Embryonic facial prominence (tissue), 1 donor: ENCODE measurements around the gene SF3B4.

ENCODE experiments used
- DNase-seq: peaks from one replicate; pipeline ENCODE4 v3.0.0-alpha.2; 2016; ENCODE audit errors: extremely low spot score

SF3B4 gene

DNA sequence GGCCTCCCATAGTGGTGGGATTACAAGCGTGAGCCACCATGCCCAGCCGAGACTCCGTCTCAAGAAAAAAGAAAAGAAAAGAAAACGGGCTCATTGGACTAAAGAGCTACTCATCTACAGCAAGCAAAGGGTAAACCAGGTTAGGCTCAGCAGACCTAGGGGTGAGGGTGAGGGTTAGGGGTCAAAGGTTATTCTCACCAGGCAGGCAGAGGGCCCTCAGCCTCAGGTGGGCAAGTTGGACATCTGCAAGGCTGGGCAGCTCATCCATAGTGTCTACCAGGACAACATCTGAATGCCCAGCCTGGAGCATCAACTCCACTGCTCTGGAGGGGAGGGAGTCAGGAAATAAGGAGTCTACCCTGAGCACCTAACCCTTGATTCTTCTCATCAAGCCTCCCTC, 5.6 kb upstream of the SF3B4 start:
- no peak for DNase-seq

DNA sequence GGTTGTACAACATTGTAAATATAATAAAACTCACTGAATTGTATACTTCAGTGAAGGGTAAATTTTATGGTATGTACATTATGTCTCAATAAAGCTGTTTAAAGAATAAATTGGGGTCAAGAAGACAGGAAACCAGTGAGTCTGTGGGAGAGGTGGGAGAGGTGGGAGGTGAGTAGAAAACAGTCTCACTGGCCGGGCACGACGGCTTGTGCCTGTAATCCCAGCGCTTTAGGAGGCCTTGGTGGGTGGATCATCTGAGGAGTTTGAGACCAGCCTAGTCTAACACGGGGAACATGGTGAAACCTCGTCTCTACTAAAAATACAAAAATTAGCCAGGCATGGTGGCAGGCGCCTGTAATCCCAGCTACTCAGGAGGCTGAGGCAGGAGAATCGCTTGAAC, 4.9 kb upstream of the SF3B4 start:
- DNase-seq = no peak

DNA sequence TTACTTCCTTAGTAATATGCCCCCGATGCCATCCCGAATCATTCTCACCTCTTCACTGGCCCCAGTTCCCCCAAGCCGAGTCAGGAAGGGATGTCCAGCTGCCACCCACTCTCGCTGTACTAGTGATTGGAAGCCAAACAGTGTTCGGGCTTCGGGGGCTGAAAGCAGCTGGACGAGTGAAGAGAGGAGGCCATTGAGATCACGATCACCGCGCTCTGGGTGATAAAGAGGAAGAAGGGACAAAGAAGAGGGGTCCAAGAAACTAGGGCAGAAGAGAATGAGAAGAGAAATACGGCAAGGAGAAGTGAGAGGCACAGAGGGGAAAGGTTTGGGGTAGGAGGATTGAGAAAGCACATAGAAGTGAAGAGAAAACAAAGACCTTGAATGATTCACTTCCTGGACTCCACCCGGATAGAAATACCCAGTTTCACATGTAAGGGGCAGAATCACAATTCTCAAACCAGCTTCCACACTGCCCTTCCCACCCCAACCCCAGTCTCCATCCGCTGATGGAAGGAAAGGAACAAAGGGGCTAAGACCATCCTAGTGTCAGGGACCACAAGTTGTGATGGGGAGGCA, 3.7 kb upstream of the SF3B4 start:
- no peak for DNase-seq

DNA sequence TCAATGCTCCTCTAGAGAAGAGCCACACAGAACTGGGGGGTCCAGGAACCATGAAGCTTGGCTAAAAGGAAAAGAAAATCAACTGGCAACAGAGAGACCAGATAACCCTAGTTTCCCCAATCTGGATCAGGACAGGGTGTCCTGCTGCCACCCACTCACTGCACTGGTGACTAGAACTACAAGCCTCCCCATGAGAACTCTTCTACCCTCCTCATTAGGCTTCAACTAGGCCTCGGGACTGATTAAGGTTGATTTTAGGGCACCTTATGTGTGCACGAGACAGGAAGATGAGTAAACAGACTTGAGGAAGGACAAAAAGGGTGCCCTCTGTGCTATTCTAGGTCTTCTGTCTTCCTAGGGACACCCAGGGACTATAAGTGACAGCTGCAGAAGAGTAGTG, 2.3 kb upstream of the SF3B4 start:
- DNase-seq = no peak

DNA sequence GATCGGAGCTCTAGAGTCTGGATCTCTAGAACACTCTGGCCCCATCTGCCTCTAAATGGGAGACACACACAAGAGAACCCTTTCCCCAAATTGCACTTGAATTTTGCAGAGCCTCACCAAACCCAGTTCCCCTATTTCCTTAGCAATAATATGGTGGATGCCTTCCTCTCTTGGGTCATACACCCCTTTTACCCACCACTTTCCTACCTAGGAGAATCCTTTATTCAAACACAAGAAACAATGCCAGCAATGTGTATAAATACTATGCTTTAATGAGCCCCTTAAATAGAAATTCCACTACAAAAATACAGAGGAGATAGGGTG, 760 bp upstream of the SF3B4 start:
- DNase-seq = no peak

DNA sequence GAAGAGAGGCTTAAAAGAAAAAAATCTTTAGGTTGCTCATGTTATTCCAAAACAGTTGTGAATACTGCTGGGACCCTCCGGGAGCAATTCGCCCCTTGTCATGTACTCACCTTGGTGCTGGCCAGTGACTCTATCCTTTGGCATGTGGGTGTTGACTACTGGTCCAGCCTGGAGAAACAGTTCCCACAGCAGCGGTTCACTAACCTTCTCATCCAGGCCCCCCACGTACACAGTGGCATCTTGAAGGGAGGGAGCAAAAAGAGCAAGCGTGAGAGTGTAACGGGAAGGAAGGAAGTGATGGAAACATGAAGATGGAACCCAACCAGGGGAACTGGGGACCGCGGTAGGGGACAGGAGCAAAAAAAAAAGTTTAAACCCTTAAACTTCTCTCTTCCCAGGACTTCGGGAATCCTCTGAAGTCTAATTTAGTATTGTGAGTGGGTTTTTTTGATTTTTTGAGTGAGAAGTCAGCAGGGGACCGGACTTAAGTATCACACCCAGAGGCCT, 494 bp downstream of the SF3B4 start:
- DNase-seq = no peak

DNA sequence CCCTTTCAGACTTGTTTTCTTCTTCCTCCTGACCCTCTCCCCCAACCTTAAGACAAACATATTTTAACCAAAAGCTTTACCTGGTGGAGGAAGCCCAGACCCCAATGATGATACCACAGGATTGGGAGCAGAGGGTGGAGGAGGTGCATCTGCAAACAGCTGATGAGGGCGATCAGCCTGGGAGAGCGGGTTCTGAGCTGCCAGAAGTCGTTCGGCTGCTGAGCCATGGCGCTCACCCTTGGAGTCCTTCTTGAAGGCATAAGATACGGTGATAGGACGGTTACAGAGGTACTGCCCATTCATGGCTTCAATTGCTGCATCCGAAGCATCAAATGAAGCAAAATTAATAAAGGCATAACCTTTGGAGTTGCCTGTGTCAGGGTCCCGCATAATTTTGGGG, 1.3 kb downstream of the SF3B4 start:
- no peak for DNase-seq

DNA sequence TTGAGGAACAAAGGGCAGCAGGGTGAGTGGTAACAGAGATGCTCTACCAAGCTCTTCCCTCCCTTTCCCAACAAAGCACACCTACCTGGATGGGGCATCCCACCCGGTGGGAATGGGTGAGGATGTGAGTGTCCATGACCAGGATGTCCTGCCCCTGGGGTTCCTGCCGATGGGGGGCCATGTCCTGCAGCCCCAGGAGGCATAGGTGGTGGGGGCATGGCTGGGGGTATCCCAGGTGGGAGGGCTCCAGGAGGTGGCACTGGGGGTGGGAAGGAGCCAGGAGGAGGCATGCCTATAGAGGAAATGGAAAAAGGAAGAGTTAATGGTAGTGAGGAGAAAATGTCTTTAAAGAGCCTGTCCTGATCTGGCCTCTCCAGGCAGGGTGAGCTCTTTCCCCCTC, 1.9 kb downstream of the SF3B4 start:
- DNase-seq = no peak

DNA sequence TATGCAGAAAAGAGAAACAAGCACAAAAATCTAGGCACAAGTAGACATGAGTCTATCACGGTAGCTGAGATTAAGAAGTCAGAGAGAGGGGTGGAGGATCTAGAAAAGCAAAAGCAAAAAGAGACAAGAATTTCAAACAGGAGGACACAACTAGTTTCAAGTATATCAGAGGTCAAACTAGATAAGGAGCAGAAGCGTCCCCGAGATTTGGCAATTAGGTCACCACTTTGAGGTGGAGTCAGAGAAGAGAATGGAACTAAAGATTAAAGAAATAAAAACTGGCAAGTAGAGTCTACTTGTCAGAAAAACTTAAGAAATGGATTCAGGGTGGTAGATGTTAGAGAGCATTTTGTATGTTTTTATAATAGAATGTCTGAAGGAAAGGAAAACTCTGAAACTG, 2.3 kb downstream of the SF3B4 start:
- DNase-seq = no peak

DNA sequence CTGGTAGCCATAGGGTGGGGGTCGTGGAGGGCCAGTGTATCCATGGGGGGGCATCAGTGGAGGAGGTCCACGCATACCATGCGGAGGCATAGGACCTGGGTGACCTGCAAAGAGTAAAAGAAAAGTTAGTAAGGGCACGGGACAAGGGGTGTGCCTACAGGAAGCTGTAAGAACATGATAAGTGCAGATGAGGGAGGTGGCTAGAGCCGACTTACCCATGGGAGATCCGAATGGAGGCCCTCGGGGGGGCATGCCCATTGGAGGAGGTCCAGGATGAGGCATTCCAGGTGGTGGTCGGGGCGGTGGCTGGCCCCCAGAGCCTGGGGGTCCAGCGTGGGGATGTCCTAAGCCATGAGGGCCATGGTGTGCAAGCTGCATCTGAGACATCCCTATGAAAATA, 4.0 kb downstream of the SF3B4 start:
- no peak for DNase-seq

DNA sequence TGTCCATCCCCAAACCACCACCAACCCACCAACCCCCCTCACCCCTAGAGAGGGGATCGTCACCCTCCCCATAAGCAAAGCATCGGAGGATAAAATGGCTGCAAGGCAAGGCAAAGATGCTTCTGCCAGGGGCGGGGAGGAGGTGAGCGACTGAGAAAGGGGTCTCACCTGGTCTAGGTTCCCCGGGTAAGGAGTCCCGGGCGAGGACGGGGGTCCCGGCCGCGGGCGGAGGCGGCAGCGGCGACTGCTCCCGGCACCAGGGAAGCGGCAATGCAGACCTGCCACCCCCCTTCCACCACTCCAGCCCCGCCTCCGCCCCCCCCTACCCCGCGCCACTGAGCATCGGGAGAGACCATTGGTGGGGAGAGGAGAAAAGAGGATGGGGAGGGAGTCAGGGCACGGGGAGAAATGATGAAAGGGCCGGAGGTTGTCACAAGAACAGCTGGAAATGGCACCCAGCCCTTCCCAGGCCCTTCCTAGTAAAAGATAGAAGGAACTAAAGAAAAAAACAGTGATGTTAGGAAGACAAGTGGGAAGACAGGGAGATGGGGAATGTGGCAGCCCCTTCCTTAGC, 9.9 kb downstream of the SF3B4 start, which contains the start of gene SV2A:
SV2A (minus strand) TSS at position 274 of the 574 bp plus-strand sequence. CDS start 4,004 bp downstream, outside the sequence.
- DNase-seq = no peak

DNA sequence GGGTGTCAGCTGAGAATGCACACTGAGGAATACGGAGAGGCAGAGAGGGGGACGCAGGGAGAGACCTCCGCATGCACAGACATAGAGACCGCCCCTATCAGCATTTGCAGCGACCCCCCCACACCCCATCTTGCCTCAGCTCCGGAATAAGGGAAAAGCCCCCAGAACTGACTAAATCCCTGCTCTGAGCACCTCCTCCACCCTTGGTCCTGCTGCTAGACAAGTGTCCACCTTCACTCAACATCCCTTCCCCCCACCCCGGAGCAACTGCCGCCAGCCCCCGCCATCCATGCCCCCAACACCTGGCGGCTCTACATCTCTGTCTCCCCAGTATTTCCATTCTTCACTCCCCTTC, 10.7 kb downstream of the SF3B4 start:
- no peak for DNase-seq

DNA sequence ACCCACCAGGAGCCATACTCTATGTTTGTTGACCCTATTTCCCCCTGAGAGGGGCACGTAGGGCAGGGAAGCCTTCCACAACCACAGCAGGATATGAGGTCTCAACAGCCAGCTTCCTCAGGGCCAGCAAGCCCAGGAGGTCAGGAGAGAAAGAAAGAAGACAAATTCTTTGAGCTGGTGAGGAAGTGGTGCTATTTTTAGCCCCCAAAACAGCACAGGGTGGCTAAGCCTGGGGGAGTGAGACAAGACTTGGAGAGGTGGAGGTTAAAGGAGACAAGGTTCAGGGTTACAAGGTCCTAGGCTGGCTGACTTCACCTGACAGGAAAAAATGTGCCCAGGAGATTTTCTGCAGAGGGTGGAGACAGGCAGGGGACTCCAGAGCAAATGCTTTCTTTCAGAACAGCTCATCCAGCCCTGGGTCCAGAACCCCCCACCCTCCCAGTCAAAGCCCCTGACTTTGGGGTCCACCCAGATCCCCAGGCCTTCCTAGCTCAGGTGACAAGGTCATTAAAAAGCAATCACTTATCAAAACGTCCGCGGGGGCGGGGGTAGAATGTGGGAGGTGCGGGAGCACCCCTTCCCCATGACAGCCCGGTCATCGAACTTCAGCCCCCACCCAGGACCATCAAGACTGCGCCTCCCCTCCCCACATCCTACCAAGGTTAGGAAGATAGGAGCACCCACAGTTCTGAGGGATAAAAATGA, 11.3 kb downstream of the SF3B4 start:
- no peak for DNase-seq

DNA sequence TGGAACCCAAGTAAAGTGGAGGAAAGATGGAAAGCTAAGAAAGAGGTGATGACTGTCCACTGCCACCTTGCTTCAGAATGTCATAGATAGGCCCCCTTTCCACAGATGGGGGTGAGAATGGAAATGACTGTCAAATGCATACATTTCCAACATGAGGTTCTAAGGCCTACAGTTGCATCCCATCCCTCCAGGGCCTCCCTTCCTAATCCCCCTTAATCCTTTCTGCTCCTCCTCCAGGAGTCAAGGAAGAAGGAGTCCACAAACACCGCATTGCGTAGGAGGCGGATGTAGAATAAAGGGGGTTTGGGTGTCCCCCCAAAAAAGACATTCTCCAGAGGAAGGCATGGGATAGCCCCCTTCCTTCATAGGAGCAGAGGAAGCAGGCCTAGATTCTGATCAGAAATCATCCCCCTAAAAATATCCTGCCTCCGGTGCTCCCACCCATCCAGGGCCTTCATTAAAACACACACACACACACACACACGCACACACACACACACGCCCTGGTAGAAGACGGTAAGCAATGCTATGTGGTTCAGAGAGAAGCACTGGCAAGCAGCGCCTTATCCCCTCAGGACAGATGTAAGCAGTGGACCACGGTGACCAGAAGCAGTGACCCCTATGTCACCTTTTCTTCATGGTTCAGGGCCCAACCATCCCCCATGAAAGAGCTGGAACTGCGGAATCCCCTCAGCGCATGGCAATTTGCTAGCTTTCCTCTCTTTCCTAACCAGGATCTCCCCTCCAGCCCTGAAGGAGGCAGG, 12.0 kb downstream of the SF3B4 start:
- DNase-seq = no peak

DNA sequence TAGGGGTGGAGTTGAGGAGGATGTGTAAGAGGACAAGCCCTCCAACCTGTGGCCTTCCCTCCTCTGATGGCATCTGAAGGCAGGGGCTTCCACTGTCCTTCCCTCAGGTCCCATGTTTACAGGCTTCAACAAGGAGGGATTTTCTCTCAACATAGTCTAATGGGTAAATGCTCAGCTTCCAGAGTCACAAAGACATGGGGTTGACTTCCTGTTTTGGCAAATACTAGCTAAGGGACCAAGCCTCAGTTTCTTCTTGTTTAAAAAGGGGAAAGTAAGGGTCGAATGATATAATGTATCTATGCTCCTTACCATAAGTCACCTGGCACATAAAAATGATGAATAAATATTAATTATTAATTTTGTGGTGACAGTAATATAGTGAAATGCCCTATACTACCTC, 13.1 kb downstream of the SF3B4 start:
- no peak for DNase-seq

DNA sequence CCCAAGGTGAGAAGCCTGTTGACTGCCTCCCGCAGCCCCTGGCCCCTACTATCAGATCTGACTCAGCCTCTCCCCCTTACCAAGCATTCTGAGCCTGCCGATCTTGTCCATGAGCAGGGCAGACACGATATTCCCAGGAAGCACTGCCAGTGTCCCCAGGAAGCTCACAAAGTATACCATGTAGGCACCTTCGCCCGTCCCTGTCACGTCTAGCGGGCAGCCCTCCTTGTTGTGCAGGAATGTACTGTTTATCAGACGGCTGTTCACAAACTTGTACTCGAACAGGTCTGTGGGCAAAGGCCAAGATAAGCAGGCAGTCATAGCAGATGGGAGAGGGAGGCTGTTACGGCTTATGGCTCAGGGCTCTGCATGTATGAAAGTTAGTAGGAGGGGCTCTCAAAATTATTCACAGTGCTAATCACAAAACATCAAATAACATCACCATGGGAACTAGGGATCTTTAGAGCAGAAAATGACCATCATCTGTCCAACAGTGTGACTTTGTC, 21.0 kb downstream of the SF3B4 start:
- DNase-seq = no peak

DNA sequence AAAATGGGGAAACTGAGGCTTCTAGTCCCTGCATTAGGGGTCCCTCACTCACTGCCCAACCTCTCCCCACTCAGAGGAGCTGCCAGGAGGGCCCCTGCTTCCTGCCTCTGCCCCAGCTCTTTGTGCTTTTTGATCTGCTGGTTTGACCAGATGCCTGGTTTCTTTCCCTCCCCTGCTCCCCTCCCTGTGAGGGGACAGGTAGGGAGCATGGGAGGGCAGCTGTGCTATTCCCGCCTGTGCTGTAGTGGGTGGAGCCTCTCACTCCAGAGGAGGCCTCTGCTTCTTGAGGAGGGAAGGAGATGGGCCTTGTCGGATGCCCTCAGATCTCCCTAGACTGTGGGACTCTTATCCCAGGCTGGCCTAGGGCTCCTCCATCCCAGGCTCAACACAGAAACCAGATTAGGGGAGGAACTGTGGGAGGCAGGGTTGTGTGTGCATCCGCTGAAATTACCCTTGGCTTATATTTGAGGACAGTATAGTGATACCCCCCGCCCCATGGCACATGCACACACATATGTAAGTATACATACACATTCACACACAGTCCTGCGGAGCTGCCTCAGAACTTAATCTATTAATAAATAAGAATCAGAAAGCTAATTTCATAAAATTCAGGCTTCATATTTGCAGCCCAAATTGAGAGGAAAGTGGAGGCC, 23.6 kb downstream of the SF3B4 start:
- DNase-seq = no peak

DNA sequence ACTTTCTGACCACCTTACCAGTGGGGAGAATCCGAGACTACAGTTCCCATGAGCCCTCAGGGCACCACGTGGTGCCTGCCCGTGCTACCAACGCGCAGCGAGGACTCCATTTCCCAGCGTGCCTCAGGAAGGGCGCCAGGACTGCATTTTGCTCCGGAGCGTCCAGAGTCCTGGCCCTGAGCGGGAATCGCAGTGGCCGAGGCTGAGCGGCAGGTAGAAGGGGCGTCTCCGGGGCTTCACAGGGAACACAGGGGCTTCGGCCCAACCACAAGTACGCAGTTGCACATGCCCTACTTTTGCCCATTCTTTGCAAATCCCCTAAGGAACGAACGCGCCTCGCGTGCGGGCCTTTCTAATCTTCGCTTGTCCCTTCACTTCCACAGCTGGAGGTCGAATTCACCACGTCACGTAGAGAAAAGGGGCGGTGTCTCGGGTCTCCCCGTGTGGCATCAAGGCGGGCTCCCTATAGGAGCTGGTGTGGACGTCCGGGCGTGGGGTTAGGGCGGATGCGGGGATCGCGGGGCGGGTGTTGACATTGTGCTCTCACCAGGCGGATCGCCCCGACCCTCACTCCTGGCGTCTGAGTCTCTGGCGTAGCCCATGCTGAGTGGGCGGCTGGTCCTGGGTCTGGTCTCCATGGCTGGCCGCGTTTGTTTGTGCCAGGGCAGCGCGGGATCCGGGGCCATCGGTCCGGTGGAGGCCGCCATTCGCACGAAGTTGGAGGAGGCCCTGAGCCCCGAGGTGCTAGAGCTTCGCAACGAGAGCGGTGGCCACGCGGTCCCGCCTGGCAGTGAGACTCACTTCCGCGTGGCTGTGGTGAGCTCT, 27.9 kb downstream of the SF3B4 start, which contains the start of gene BOLA1:
BOLA1 (plus strand) TSS at position 109 of the 825 bp plus-strand sequence; CDS start at position 601, 492 bp downstream.
- DNase-seq = peak; percentile 91

DNA sequence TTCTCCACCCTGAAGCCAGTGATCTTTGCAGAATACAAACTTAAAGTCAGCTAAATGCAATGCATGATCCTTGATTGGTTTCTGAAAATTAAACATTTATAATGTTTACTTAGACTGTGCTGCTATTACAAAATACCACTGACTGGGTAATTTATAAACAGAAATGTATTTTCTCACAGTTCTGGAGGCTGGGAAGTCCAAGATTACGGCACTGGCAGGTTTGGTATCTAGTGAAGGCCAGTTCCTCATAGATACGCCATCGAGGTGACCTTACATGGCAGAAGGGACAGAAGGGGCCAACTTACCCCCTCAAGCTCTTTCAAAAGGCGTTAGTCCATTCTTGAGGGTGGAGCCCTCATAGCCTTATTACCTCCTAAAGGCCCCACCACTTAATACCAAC, 31.0 kb downstream of the SF3B4 start:
- no peak for DNase-seq

DNA sequence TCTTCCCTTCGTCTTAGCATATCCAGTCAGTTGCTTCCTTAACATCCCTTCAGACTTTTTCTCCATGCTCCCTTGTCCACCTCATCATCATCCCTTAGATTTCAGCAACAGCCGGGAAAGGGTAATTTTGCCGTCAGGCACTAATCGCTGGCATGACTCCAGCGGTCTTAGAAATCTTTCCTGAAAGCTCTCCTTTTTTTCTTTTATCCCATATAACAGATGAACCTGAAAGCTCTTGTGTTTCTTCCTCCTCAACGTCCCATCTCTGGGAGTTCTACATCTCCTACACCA, 38.7 kb downstream of the SF3B4 start:
- no peak for DNase-seq
